ENCODE data around the gene NNAT.

GRCh38 chr20:37570419-37570818 is 49.4 kb downstream of the NNAT start:
- no peak for TF ChIP-seq EZH2 (IDR thresholded peaks at IDR 0.05; ENCODE audit: borderline replicate concordance, low read depth, low read length, severe bottlenecking)
- TF ChIP-seq CTCF (IDR thresholded peaks at IDR 0.05; ENCODE audit: borderline replicate concordance, extremely low read depth, low read length, poor library complexity, severe bottlenecking) = no peak
